ENCODE measurements around the gene WEE1. TPM values are rescaled to one million over a fixed set of nuclear protein-coding genes. Genes with fewer than 3 reads are reported as not detected.

The WEE1 gene
- total and polyA plus RNA-seq, 8 donors: 20.7 to 83.6 (median 65.4) TPM

DNA sequence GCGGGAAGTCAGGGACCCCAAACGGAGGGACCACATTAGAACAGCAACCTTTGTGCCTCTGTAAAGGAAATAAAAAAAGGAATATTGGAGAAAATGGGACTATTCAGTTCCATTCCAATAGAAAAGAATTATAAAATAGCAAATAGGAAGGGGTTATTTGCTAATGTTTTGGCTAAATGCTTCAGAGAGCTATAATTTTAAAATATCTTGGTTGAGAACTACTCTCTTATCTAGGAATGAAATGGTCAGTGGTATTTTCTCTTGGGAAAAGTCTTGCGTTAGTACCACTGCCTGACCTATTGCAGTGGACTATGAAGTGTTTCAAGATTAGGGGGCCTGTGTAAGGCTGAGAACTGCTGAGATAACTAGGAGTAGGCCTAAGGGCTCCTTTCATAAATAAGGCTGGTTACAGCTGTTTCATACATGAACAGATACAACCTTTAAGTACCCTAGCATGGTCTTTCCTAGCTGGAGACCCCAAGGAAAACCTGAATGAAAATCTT lies 6.9 kb upstream of the WEE1 start:
- peak in 2 of 4 donors; percentile 46 to 70 for DNase-seq
- Histone ChIP-seq H3K4me3 (no peak overlapping the region), H3K27ac (peak overlapping the region; percentile 50 to 90), H3K36me3 (no peaks in the 10 kb centered on the region), H3K27me3 (no peaks in the 10 kb centered on the region), H3K4me1 (peaks cover 22 to 24% of the 10 kb centered on the region in 2 donors), H3K9me3 (no peaks in the 10 kb centered on the region)
- TF ChIP-seq, protein P1, sequence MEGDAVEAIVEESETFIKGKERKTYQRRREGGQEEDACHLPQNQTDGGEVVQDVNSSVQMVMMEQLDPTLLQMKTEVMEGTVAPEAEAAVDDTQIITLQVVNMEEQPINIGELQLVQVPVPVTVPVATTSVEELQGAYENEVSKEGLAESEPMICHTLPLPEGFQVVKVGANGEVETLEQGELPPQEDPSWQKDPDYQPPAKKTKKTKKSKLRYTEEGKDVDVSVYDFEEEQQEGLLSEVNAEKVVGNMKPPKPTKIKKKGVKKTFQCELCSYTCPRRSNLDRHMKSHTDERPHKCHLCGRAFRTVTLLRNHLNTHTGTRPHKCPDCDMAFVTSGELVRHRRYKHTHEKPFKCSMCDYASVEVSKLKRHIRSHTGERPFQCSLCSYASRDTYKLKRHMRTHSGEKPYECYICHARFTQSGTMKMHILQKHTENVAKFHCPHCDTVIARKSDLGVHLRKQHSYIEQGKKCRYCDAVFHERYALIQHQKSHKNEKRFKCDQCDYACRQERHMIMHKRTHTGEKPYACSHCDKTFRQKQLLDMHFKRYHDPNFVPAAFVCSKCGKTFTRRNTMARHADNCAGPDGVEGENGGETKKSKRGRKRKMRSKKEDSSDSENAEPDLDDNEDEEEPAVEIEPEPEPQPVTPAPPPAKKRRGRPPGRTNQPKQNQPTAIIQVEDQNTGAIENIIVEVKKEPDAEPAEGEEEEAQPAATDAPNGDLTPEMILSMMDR (IDR thresholded peaks at IDR 0.05): no peak
- intact Hi-C loops (cut with DNase I): no loop called here
- no peak for ATAC-seq

DNA sequence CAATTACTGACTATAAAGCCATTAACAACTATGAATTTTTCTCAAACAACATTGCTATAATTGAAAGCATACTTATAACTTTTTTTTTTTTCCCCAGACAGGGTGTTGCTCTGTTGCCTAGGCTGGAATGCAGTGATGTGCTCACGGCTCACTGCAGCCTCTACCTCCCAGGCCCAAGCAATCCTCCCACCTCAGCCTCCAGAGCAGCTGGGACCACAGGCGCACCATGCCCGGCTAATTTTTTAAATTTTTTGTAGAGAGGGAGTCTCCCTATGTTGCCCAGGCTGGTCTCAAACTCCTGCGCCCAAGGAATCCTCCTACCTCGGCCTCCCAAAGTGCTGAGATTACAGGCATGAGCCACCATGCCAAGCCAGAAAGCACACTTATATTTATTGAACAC lies 6.1 kb upstream of the WEE1 start:
- no peaks in the 10 kb centered on the region for H3K36me3 ChIP-seq
- no peak for DNase-seq
- H3K27me3 ChIP-seq: no peaks in the 10 kb centered on the region
- no peaks in the 10 kb centered on the region for H3K9me3 ChIP-seq
- H3K4me3 ChIP-seq: no peak overlapping the region
- peaks cover 24 to 27% of the 10 kb centered on the region in 2 donors for H3K4me1 ChIP-seq
- TF ChIP-seq, protein P1 (IDR thresholded peaks at IDR 0.05): no peak
- ATAC-seq: no peak
- intact Hi-C loops (cut with DNase I): no loop called here
- peak overlapping the region; percentile 50 to 90 for H3K27ac ChIP-seq

DNA sequence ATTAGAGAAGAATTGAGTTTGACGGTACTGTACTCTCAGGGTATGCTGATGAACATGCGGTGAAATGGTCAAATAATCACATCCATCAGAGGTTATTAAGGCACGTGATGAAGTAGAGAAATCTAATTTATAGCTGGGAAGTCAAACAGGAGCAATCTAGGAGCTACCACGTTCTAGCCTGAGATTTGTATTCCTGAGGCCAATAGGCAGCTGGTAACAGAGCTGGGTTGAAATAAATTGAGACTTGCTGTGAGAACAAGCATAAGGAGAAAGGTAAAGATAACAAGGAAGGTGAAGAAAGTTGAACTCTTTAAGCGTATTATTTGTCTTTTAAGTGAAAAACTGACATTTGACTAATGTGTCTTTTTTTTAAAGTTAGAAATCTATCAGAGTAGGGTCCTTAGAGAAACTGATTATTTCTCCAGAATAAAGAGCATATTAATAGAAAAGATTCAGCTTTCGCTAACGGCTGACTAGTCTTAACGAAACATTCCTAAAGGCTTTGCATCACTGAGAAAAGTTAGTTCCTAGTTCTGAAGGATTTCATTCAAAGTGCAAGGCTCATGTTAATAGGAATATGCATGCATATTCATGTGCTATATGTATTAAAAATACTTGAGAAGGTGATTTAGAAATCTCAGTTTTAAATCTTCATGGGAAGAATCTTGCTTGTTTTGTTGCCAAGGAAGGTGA lies 5.2 kb upstream of the WEE1 start:
- Histone ChIP-seq H3K9me3 (no peaks in the 10 kb centered on the region), H3K27ac (peak overlapping the region; percentile 87 to 90), H3K36me3 (no peaks in the 10 kb centered on the region), H3K27me3 (no peaks in the 10 kb centered on the region), H3K4me1 (peaks cover 24 to 27% of the 10 kb centered on the region in 2 donors), H3K4me3 (no peak overlapping the region)
- DNase-seq (no peak), ATAC-seq (no peak)
- intact Hi-C loops (cut with DNase I): no loop called here
- TF ChIP-seq, protein P1 (IDR thresholded peaks at IDR 0.05): no peak

DNA sequence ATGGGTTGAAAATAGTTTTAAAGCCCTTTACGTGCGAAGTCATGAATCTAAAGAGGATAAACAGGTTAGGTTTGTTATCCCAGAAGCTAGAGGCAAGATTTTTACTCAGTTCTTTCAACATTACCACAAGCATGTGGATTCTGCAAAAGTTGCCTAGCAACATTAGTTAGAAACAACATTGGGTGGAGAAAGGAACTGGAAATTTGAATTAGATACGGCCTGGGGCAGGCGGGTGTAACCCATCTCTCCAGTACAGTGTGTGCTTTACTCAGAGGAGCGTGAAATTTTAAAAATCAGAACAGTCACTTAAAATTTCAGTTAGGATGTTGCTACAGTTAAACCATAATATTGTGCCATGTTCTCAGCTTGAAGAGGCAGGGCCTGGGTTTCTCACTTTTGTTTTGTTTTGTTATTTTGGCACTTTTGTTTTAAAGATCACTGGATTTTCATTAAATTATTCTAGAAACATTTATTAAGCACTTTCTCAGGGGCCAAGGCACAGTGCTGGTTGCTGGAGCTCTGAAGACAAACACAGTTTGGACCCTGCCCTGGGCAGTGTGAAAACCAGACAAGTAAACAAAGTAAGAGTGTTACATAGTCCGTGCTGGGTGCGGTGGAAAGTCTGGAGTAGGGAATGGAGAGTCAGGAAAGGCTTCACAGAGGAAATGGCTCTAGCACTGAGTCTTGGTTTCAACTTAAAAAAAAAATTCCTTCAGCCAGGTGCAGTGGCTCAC lies 4.4 kb upstream of the WEE1 start:
- H3K4me1 ChIP-seq: peaks cover 24 to 27% of the 10 kb centered on the region in 2 donors
- no peaks in the 10 kb centered on the region for H3K9me3 ChIP-seq
- intact Hi-C loops (cut with DNase I): no loop called here
- peak overlapping the region; percentile 87 to 90 for H3K27ac ChIP-seq
- no peak overlapping the region for H3K4me3 ChIP-seq
- ATAC-seq: peak; percentile 52
- no peaks in the 10 kb centered on the region for H3K36me3 ChIP-seq
- TF ChIP-seq, protein P1 (IDR thresholded peaks at IDR 0.05): no peak
- no peaks in the 10 kb centered on the region for H3K27me3 ChIP-seq
- DNase-seq: peak in 3 of 4 donors; percentile 74 to 89 (median 75)

DNA sequence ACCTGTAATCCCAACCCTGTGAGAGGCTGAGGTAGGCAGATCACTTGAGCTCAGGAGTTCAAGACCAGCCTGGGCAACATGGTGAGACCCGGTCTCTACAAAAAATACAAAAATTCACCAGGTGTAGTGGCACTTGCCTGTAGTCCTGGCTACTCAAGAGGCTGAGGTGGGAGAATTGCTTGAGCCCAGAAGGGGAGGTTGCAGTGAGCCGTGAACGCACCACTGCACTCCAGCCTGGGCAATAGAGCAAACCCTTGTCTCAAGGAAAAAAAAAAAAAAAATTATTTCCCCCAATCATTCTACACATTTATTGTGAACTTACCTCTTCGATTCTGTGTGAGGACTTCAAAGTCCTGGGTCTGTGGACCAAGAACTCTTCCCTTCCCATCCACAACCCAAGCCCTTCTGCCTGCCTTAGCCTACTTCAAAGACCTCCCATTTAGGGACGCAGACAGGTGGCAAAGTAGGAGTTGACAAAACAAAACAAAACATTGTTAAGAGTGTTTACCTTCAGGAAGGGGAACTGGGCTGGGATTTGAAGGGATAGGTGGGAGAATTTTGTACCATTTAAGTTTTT lies 3.8 kb upstream of the WEE1 start:
- TF ChIP-seq, protein P1 (IDR thresholded peaks at IDR 0.05): no peak
- peak overlapping the region; percentile 87 to 90 for H3K27ac ChIP-seq
- H3K9me3 ChIP-seq: no peaks in the 10 kb centered on the region
- DNase-seq: no peak
- H3K4me1 ChIP-seq: peaks cover 24 to 28% of the 10 kb centered on the region in 2 donors
- intact Hi-C loops (cut with DNase I): no loop called here
- no peak overlapping the region for H3K4me3 ChIP-seq
- no peak for ATAC-seq
- no peaks in the 10 kb centered on the region for H3K27me3 ChIP-seq
- H3K36me3 ChIP-seq: no peaks in the 10 kb centered on the region

Measured in left lung (tissue), 10 donors.